PC-3 (cell line): Measurements from ENCODE around the gene TBC1D14.

Experiments used
- CTCF ChIP-seq: fragments of 300-600 bp; sonication (generic); conservative IDR thresholded peaks from 2 replicates; pipeline ENCODE4 v1.5.1; 2017; ENCODE audit warnings: antibody characterized with exemption, low read depth, mild to moderate bottlenecking, low read length
- EZH2phosphoT487 ChIP-seq: fragments of 300-600 bp; sonication (generic); IDR thresholded peaks from 2 replicates; pipeline ENCODE4 v1.6.1; 2018; ENCODE audit warnings: mild to moderate bottlenecking, antibody characterized with exemption, low read length, borderline replicate concordance

DNA sequence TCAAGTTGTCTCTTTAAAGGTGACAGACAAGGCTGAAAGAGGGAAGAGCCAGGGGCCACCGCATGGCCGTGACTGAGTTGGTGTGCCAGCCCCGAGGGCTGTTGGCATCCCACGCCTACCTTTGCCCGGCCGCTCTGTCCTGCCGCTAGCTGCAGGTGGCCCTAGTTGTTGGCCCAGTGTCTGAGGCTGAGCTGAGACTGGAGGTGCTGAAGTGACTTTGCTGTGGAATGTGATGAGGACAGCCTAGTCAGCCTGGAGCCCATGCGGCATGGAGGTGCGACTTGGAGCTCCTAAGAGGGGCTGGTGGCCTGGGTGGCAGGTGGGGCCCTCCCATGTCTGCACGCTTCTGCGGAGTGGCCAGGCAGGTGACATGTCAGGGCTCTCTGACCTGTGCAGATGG is 140.1 kb downstream of the TBC1D14 start:
- TF ChIP-seq CTCF (no peak), EZH2phosphoT487 (no peak)
